ENCODE measurements around the gene OR10H4. TPM values are rescaled to one million over a fixed set of nuclear protein-coding genes. Genes with fewer than 3 reads are reported as not detected.

OR10H4 gene
- total RNA-seq, 1 donor from 2014 or later: not detected

GRCh38 chr19:15998166-15998565, 49.4 kb downstream of the OR10H4 start:
- Mint-ChIP-seq H3K4me3 (no peak overlapping the region), H3K36me3 (ENCODE audit: low read depth) (no peaks in the 10 kb centered on the region), H3K27ac (no peak overlapping the region), H3K4me1 (ENCODE audit: low read depth) (peaks cover 29% of the 10 kb centered on the region), H3K27me3 (ENCODE audit: insufficient read depth) (peaks cover 10% of the 10 kb centered on the region), H3K9me3 (peaks cover 11% of the 10 kb centered on the region)
- intact Hi-C loops (cut with micrococcal nuclease): no loop called here
- DNase-seq (ENCODE audit: low spot score): no peak

Other genes with a start within 250 kb of the OR10H4 start
- gene OR10H2, start 221.0 kb upstream of the OR10H4 start, total RNA-seq: not detected in 2 replicates
- not detected in 2 replicates for gene OR10H3, start 211.0 kb upstream of the OR10H4 start, total RNA-seq
- not detected in 2 replicates for gene OR10H5, start 161.3 kb upstream of the OR10H4 start, total RNA-seq
- not detected in 2 replicates for gene OR10H1, start 133.3 kb upstream of the OR10H4 start, total RNA-seq
- gene CYP4F2, start 50.9 kb upstream of the OR10H4 start, total RNA-seq: not detected in 2 replicates
- gene CYP4F11, start 14.5 kb upstream of the OR10H4 start, total RNA-seq: not detected in 2 replicates
- gene TPM4, start 127.5 kb downstream of the OR10H4 start, total RNA-seq: 346 and 351 TPM in 2 replicates
- 235 and 248 TPM in 2 replicates for gene RAB8A, start 162.9 kb downstream of the OR10H4 start, total RNA-seq
- 32.0 and 35.2 TPM in 2 replicates for gene HSH2D, start 194.7 kb downstream of the OR10H4 start, total RNA-seq
- not detected in 2 replicates for gene CIB3, start 224.5 kb downstream of the OR10H4 start, total RNA-seq
- 71.6 and 72.8 TPM in 2 replicates for gene FAM32A, start 236.4 kb downstream of the OR10H4 start, total RNA-seq
- gene AP1M1, start 248.9 kb downstream of the OR10H4 start, total RNA-seq: 116 and 117 TPM in 2 replicates

Data from activated T-helper 1 cell treated with anti-CD3 and anti-CD28 coated beads, Interleukin-12 subunit alpha, Interleukin-12 subunit beta, Interleukin-2, Interleukin-4 antibody, amounts not matched to agents 30 ng/mL and 10 ng/mL and 1 ng/mL, durations not matched to agents 14 hours and 24 hours and 36 hours (primary cell).